Ishikawa (cell line): ENCODE results near the gene G6PD.

Source experiments
- CREB1 ChIP-seq: IDR thresholded peaks from 2 replicates; pipeline ENCODE4 v1.6.1; 2012; ENCODE audit warnings: low read depth
- EP300 ChIP-seq: IDR thresholded peaks from 2 replicates; pipeline ENCODE4 v1.6.1; 2012; ENCODE audit warnings: borderline replicate concordance
- NFIC ChIP-seq: IDR thresholded peaks from 2 replicates; pipeline ENCODE4 v1.6.1; 2012
- TAF1 ChIP-seq: IDR thresholded peaks from 2 replicates; pipeline ENCODE4 v1.6.1; 2012; ENCODE audit warnings: low read depth, mild to moderate bottlenecking
- TCF12 ChIP-seq: IDR thresholded peaks from 2 replicates; pipeline ENCODE4 v1.6.1; 2012; ENCODE audit warnings: low read depth
- YY1 ChIP-seq: IDR thresholded peaks from 2 replicates; pipeline ENCODE4 v1.6.1; 2012; ENCODE audit warnings: low read depth
- TF ChIP-seq, protein P1 (sequence below): IDR thresholded peaks from 2 replicates; pipeline ENCODE4 v1.6.1; 2012
- TF ChIP-seq, protein P2 (sequence below): IDR thresholded peaks from 2 replicates; pipeline ENCODE4 v1.6.1; 2012; ENCODE audit warnings: low read depth, mild to moderate bottlenecking
- TF ChIP-seq, protein P3 (sequence below): IDR thresholded peaks from 2 replicates; pipeline ENCODE4 v1.6.1; 2012

DNA sequence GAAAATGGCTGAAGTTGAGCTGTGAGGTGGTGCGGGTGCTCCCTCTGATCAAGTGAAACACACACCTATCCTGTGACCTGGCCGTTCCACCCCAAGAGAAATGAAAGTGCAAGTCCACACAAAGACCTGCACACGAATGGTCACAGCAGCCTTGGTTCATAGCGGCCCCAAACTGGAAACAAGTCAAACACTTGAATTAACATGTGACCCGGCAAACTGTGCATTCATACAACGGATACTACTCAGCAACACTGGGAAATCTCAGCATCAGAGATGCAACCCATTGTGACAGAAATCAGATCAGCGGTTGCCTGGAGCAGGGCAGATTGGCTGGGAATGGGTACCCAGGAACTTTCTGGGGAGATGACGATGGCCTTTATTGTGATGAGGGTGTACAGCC, 7.6 kb downstream of the G6PD start:
- TF ChIP-seq, protein P1, sequence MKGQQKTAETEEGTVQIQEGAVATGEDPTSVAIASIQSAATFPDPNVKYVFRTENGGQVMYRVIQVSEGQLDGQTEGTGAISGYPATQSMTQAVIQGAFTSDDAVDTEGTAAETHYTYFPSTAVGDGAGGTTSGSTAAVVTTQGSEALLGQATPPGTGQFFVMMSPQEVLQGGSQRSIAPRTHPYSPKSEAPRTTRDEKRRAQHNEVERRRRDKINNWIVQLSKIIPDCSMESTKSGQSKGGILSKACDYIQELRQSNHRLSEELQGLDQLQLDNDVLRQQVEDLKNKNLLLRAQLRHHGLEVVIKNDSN = no peak
- TF ChIP-seq CREB1 (no peak), TAF1 (no peak), YY1 (no peak), TCF12 (no peak), EP300 (no peak), NFIC (no peak)
- TF ChIP-seq, protein P2, sequence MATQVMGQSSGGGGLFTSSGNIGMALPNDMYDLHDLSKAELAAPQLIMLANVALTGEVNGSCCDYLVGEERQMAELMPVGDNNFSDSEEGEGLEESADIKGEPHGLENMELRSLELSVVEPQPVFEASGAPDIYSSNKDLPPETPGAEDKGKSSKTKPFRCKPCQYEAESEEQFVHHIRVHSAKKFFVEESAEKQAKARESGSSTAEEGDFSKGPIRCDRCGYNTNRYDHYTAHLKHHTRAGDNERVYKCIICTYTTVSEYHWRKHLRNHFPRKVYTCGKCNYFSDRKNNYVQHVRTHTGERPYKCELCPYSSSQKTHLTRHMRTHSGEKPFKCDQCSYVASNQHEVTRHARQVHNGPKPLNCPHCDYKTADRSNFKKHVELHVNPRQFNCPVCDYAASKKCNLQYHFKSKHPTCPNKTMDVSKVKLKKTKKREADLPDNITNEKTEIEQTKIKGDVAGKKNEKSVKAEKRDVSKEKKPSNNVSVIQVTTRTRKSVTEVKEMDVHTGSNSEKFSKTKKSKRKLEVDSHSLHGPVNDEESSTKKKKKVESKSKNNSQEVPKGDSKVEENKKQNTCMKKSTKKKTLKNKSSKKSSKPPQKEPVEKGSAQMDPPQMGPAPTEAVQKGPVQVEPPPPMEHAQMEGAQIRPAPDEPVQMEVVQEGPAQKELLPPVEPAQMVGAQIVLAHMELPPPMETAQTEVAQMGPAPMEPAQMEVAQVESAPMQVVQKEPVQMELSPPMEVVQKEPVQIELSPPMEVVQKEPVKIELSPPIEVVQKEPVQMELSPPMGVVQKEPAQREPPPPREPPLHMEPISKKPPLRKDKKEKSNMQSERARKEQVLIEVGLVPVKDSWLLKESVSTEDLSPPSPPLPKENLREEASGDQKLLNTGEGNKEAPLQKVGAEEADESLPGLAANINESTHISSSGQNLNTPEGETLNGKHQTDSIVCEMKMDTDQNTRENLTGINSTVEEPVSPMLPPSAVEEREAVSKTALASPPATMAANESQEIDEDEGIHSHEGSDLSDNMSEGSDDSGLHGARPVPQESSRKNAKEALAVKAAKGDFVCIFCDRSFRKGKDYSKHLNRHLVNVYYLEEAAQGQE = no peak
- TF ChIP-seq, protein P3, sequence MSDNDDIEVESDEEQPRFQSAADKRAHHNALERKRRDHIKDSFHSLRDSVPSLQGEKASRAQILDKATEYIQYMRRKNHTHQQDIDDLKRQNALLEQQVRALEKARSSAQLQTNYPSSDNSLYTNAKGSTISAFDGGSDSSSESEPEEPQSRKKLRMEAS = no peak
